Smooth muscle cell (in vitro differentiated cells): ENCODE results near the gene MYO1E. TPM values are rescaled to one million over a fixed set of nuclear protein-coding genes. Genes with fewer than 3 reads are reported as not detected.

Experiments used
- DNase-seq: peaks from one replicate; lab custom pipeline; 2025; ENCODE audit not compliant: unreplicated experiment; lab: John Stamatoyannopoulos, UW
- H2AFZ ChIP-seq: fragments of 200-600 bp; sonication (generic); 2 replicates; pipeline ENCODE4 v1.6.0; 2016; ENCODE audit warnings: antibody characterized with exemption, low read depth, mild to moderate bottlenecking
- H3F3A ChIP-seq: fragments of 200-600 bp; sonication (generic); 2 replicates; pipeline ENCODE4 v1.6.0; 2017; ENCODE audit warnings: antibody characterized with exemption, low read depth
- H3K27ac ChIP-seq: fragments of 200-600 bp; sonication (generic); 2 replicates; pipeline ENCODE4 v1.5.1; 2016; ENCODE audit warnings: low read depth, mild to moderate bottlenecking
- H3K27me3 ChIP-seq: fragments of 200-600 bp; sonication (generic); 2 replicates; pipeline ENCODE4 v1.6.1; 2016; ENCODE audit warnings: low read depth, mild to moderate bottlenecking
- H3K36me3 ChIP-seq: fragments of 200-600 bp; sonication (generic); 2 replicates; pipeline ENCODE4 v1.5.1; 2016; ENCODE audit warnings: low read depth
- H3K4me1 ChIP-seq: fragments of 200-600 bp; sonication (generic); 2 replicates; pipeline ENCODE4 v1.5.1; 2016; ENCODE audit warnings: low read depth
- H3K4me2 ChIP-seq: fragments of 200-600 bp; sonication (generic); 2 replicates; pipeline ENCODE4 v1.6.0; 2016; ENCODE audit warnings: mild to moderate bottlenecking
- H3K4me3 ChIP-seq: fragments of 200-600 bp; sonication (generic); 2 replicates; pipeline ENCODE4 v1.5.1; 2016; ENCODE audit warnings: mild to moderate bottlenecking
- H3K79me2 ChIP-seq: fragments of 200-600 bp; sonication (generic); 2 replicates; pipeline ENCODE4 v1.6.0; 2016; ENCODE audit warnings: low read depth, mild to moderate bottlenecking
- H3K9ac ChIP-seq: fragments of 200-600 bp; sonication (generic); 2 replicates; pipeline ENCODE4 v1.6.0; 2016; ENCODE audit warnings: low read depth
- H3K9me3 ChIP-seq: fragments of 200-600 bp; sonication (generic); replicated peaks from 2 replicates; pipeline ENCODE4 v1.5.1; 2016; ENCODE audit warnings: low read depth
- H4K20me1 ChIP-seq: fragments of 200-600 bp; sonication (generic); 2 replicates; pipeline ENCODE4 v1.6.0; 2016; ENCODE audit warnings: low read depth
- WGBS: methylation state at CpG from one replicate; pipeline ENCODE4 v1.1.7; 2016; ENCODE audit warnings: low lambda C conversion rate; 5-methylcytosine and 5-hydroxymethylcytosine counted together
- polyA plus RNA-seq: library from polyadenylated mRNA; unstranded; fragments of >200 nt; fragmentation: Nextera tagmentation; extraction: Ambion mirVana; gene quantifications from 2 replicates; pipeline ENCODE4 v1.2.1, GENCODE V29; 2016
- total RNA-seq: library from RNA; depleted of rRNA; stranded (reverse); fragments of >200 nt; gene quantifications from 2 replicates; pipeline ENCODE4 v1.2.3, GENCODE V29; 2014
- TF ChIP-seq, protein P1 (sequence below): fragments of 200-600 bp; sonication (generic); IDR thresholded peaks from 2 replicates; pipeline ENCODE4 v1.5.1; 2017; ENCODE audit warnings: borderline replicate concordance, mild to moderate bottlenecking, antibody characterized with exemption; ENCODE audit not compliant: insufficient read depth, poor library complexity, severe bottlenecking

Gene MYO1E
- total and polyA plus RNA-seq, 2 experiments from 2014 or later = 50.0 to 54.5 TPM

DNA sequence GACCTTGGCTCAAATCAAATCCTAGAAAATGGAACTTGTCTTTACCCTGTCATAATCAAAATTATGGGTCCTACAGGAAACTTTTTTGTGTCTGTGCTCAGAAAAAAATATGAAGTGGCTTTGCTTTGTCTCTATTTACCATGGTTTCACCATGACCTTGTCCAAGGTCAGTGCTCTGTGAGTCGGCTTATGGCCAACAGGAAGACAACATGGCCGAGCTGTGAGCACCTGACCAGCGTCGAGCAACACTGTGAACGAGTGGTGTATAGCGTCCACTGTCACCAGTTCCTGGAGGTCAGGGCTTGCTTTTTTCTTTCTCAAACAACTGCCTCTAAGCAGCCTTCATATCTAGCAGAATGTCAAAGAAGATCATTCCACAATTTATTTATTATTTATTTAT, 67.9 kb downstream of the MYO1E start:
- no peaks in the 10 kb centered on the region for H3K27me3 ChIP-seq
- no peak for DNase-seq
- H3K4me2 ChIP-seq = no peak overlapping the region
- WGBS = 98% methylated on average over 6 of the region's 6 CpGs
- TF ChIP-seq, protein P1, sequence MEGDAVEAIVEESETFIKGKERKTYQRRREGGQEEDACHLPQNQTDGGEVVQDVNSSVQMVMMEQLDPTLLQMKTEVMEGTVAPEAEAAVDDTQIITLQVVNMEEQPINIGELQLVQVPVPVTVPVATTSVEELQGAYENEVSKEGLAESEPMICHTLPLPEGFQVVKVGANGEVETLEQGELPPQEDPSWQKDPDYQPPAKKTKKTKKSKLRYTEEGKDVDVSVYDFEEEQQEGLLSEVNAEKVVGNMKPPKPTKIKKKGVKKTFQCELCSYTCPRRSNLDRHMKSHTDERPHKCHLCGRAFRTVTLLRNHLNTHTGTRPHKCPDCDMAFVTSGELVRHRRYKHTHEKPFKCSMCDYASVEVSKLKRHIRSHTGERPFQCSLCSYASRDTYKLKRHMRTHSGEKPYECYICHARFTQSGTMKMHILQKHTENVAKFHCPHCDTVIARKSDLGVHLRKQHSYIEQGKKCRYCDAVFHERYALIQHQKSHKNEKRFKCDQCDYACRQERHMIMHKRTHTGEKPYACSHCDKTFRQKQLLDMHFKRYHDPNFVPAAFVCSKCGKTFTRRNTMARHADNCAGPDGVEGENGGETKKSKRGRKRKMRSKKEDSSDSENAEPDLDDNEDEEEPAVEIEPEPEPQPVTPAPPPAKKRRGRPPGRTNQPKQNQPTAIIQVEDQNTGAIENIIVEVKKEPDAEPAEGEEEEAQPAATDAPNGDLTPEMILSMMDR = no peak
- H3F3A ChIP-seq = no peaks in the 10 kb centered on the region
- H3K4me3 ChIP-seq = no peak overlapping the region
- H3K4me1 ChIP-seq = no peaks in the 10 kb centered on the region
- H3K36me3 ChIP-seq = no peaks in the 10 kb centered on the region
- H3K9me3 ChIP-seq = no peaks in the 10 kb centered on the region
- H2AFZ ChIP-seq = no peak overlapping the region
- H4K20me1 ChIP-seq = peaks cover 53% of the 10 kb centered on the region
- no peak overlapping the region for H3K9ac ChIP-seq
- peaks cover 20% of the 10 kb centered on the region for H3K79me2 ChIP-seq
- H3K27ac ChIP-seq = peak overlapping the region; percentile 42

DNA sequence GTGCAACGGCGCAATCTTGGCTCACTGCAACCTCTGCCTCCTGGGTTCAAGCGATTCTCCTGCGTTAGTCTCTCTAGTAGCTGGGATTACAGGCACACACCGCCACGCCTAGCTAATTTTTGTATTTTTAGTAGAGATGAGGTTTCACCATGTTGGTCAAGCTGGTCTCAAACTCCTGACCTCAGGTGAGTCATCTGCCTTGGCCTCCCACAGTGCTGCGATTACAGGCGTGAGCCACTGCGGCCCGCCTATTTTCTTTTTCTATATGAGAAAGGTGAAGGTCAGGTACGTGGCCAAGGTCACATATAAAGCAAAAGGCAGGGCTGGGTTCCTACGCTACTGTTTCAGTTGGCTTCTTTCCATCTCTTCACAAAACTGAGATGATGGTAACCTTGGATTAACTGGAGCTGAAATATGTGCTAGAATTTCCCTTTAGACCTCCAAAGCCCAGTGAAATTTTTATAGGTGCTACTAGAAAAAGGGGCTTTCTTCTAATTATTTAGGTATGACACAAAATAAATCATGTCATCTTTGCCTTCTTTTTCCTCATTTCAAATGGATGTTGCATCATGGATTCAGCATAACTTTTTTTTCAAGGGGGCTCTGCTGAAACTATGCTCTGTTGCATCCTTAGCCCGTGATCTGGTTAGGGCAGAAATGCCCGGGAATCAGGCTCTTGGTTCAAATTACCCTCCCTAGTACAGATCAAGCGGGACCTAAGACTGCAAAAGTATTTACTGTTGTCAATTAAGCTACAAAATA, 68.5 kb downstream of the MYO1E start:
- no peaks in the 10 kb centered on the region for H3K4me1 ChIP-seq

DNA sequence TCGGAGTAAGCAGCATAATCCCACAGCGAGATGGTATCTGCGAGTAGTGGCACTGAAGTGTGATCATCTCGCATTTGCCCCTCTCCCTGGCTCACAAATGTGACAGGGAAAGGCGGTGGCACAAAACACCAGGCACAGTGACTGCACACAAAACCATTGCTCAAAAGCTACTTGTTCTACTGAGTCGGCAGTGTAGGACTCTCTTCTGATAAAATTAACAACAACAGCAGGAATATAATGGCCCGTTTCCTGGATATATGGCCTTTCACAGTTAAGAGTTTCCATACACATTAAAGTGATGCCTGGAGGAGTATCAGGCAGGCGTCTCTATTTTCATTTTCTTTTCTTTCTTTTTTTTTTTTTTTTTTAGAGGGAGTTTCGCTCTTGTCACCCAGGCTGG, 69.0 kb downstream of the MYO1E start:
- no peak for DNase-seq
- Histone ChIP-seq H3K9me3 (no peaks in the 10 kb centered on the region), H3K4me1 (no peaks in the 10 kb centered on the region), H3K27me3 (no peaks in the 10 kb centered on the region), H3K27ac (no peak overlapping the region), H2AFZ (no peak overlapping the region), H3F3A (no peaks in the 10 kb centered on the region), H3K4me3 (no peak overlapping the region), H3K36me3 (no peaks in the 10 kb centered on the region), H3K4me2 (no peak overlapping the region), H3K79me2 (peaks cover 32% of the 10 kb centered on the region), H3K9ac (no peak overlapping the region), H4K20me1 (peaks cover 47% of the 10 kb centered on the region)
- WGBS = 68% methylated on average over 9 of the region's 9 CpGs
- TF ChIP-seq, protein P1 = no peak

More for the DNA sequence above, 68.5 kb downstream of the MYO1E start:
- no peaks in the 10 kb centered on the region for H3K36me3 ChIP-seq
- peaks cover 26% of the 10 kb centered on the region for H3K79me2 ChIP-seq
- no peaks in the 10 kb centered on the region for H3K9me3 ChIP-seq
- no peak overlapping the region for H2AFZ ChIP-seq
- TF ChIP-seq, protein P1 = no peak
- 89% methylated on average over 15 of the region's 15 CpGs for WGBS
- H3K27ac ChIP-seq = no peak overlapping the region
- H4K20me1 ChIP-seq = peaks cover 49% of the 10 kb centered on the region
- H3F3A ChIP-seq = no peaks in the 10 kb centered on the region
- DNase-seq = no peak
- no peak overlapping the region for H3K9ac ChIP-seq
- H3K27me3 ChIP-seq = no peaks in the 10 kb centered on the region
- H3K4me3 ChIP-seq = no peak overlapping the region
- H3K4me2 ChIP-seq = no peak overlapping the region

DNA sequence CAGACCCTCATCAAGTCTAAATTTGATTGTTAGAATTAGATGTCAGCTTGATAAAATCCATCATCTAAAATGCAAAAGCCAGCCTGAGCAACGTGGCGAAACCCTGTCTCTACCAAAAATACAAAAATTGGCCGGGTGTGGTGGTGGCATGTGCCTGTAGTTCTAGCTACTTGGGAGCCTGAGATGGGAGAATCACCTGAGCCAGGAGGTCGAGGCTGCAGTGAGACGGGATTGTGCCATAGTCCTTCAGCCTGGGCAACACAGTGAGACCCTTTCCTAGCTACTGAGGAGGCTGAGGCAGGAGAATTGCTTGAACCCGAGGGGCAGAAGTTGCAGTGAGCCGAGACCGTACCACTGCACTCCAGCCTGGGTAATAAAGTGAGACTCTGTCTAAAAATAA, 69.5 kb downstream of the MYO1E start:
- Histone ChIP-seq H3K4me2 (no peak overlapping the region), H3K27me3 (no peaks in the 10 kb centered on the region), H3K4me1 (no peaks in the 10 kb centered on the region), H3F3A (no peaks in the 10 kb centered on the region), H3K27ac (no peak overlapping the region), H2AFZ (no peak overlapping the region), H3K4me3 (no peak overlapping the region), H3K36me3 (no peaks in the 10 kb centered on the region), H4K20me1 (peaks cover 47% of the 10 kb centered on the region), H3K79me2 (peaks cover 32% of the 10 kb centered on the region), H3K9ac (no peak overlapping the region), H3K9me3 (no peaks in the 10 kb centered on the region)
- TF ChIP-seq, protein P1 = no peak
- 97% methylated on average over 8 of the region's 8 CpGs for WGBS
- DNase-seq = no peak
